Measurements from ENCODE around the gene DDX3Y.
A peak's percentile ranks its signal among the peaks of the same experiment; 100 is the strongest.

The DDX3Y gene

DNA sequence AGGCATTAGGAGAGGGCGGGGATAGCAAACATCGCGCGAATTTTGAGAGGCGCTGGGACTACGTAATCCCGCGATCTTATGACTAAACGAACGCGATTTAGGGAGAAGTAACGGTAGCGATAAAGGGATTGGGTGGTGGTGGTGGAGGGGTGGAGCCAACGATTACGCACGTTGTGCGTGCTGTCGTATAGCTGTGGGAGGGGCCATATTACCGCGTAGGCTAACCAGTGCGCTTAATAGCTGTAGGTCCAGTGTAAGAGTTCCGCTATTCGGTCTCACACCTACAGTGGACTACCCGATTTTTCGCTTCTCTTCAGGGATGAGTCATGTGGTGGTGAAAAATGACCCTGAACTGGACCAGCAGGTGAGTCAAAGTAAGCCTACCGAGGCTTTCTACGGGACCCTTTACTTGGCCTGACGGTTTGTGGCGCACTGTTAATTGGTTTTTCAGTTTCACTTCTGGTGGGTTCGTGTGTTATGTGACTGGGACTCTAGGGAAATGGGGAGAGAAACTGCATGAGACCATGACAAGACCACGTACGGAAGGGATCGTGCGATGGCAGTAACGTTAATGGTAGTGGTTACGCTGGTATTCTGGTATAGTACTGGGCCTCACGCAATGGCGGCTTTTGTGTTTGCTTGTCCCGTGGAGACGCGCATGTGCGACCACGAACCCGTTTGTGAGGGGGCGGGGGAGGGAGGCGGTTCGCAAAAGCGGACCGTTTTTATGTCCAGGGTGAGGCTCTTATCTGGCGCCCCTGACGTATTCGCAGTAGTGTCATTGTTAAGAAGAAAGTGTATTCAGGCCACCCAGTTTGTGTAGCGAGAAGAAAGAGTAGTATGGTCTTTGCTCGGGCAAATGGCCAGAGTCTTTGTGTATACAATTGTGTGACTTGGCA is at the start of gene DDX3Y:
Gene DDX3Y, plus strand, starts transcription at position 251 of the 899 bp plus-strand sequence. Its CDS starts 69 bp downstream, at position 320.
- peak; percentile 93 for DNase-seq

DNA sequence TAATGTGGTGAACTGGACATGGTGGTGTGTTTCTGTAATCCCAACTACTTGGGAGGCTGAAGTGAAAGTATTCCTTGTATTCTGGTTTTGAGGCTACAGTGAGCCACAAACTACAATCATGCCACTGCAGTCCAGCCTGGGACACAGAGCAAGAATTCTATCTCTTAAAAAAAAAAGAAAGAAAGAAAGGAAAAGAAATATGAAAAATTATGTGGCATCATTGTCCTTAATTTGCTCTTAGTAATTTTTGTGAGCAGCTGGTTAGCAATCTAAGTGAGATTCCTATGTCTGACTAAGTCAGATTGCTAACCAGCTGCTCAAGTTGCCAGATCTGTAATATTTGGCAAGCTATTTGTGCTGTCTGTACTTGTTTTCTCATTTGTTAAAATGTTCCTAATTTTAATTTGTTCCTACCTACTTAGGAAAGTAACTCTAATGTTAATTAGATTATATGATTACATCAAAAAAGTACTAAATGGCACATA is 48.8 kb upstream of the DDX3Y start:
- DNase-seq = peak; percentile 20

DNA sequence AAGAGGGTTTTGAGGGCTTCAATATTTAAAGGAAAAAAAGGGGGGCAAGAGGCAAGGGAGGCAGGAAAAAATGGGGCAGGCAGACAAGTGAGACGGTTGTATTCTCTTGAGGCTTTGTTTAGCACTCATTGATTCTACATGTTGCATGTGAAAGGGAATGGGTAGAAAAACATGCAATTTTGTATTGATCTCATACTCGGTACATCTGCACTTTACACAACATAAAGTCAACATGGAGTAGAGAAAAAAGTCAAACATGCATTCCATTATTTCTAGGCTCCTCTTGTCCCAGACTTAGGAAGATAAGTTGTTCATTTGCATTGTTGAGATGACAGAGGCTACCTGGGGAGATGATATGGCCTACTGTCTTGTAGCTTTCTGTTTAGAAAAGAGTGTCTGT is 36.7 kb upstream of the DDX3Y start:
- no peak for DNase-seq

DNA sequence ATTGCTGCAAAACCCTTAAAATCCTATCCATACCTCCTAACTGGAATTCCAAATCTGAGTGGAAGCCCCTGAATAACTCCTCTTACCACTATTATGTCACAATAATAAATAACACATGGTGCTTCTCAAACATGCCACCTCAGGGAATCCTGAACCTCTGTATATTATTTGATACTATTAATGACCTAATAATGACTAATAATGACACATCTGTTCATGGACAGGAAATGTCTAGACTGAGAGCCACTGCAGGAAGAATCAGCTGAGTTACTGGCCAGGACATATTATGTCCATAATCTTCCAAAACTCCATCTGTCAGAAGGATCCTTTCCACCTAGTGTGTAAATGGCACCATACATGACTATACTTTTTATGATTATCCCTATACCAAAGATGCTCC is 7.7 kb upstream of the DDX3Y start:
- no peak for DNase-seq

GRCh38 chrY:12898604-12899003 is 6.1 kb upstream of the DDX3Y start:
- DNase-seq = no peak

DNA sequence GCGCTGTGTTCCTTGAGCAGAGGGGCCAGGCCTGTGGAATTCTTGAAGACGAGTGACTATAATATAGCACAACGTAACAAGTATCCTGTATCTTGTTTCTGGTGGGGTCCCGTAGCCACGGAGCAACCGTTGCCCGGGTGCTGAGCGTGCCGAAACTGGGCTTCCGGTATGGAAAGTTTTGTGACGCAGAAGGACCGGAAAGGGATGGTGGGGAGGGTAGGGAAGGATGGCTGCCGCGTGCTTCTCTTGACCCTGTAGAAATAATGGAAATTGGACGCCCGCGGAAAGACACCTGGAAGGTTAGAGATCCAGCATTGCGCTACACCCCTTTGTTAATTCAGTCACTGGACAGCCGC is 827 bp downstream of the DDX3Y start:
- DNase-seq = peak; percentile 76

DNA sequence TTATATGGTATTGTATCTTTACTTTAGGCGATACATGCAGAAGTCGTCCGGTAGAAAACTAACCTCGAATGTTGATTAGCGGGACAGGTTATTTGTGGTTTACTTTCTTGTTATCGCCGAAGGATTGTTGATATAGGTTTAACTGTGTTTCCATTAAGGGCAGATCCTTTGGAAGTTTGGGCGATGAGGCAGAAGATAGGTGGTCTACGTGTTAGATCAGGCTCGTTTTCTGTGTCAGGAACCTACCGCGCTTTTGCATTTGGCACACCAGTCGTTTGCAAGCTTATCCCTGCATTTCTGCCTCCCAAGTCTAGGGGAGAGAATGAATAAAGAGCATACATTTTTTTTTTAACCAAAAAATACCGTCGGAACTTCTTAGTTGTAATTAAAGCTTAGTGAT is 1.2 kb downstream of the DDX3Y start:
- DNase-seq = peak; percentile 10

DNA sequence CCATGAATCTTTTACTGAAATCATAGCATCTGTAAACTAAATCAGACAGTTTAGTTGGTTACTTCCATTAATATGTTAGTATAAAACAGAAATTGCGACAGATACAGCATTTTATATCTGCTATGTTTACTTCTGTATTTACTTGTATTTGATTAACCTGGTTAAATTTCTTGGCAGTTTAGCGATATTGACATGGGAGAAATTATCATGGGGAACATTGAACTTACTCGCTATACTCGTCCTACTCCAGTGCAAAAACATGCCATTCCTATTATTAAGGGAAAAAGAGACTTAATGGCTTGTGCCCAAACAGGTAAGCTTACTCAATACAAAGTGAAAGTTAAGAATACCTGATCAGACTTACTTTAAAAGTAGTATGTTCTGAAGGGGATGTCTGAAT is 8.9 kb downstream of the DDX3Y start:
- no peak for DNase-seq

- DNase-seq = peak; percentile 60
Measured at GRCh38 chrY:12928043-12928442, 23.4 kb downstream of the DDX3Y start.

DNA sequence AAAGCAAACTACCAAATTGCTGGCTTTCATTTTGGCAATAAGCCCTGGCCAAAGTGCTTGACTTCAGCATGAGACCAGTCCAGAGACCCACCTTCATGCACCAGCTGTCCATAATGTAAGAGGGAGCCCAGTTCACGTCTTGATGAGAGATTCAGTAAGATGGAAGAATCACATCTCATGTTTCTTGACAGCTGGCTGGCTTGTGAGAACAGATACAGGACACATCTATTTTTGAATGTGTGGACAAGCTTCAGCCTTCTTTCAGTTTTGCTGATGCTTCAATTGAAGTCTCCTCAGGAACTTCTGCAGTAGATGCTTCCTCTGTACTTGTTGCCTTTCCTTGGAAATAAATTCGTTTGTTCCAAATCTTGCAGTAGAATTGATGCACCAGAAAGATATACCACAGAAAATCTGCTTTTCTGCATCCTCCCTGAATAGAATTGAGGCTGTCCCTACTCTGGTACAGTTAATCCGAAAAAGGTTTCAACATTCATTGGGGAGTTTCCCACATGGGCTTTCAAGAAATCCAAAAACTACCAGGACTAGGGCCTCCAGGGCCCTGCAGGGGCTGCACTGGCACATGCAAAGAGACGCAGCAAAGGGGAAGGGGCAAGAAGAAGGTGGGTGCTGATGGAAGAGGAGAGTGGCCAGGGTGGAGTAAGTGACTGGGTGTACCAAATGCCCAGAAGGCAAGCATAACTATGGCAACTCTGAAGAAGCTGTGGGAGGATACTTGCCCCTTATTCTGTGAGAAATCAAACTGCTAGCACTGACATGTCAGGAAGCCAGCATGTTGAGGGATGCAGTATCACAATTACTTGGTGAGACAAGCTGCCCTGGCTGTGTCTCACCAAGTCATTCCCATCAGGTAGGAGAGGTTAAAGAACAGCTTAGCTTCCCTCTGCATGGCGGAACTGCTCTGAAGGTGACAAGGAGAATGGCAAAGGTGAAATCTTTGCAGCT is 37.3 kb downstream of the DDX3Y start:
- DNase-seq = no peak

All from fibroblast of skin of right biceps (primary cell).